Loucy (cell line): ENCODE measurements around the gene RPL28.

Experiments
- CTCF ChIP-seq: fragments of 200-600 bp; sonication (generic); conservative IDR thresholded peaks from 2 replicates; pipeline ENCODE4 v1.5.1; 2014; ENCODE audit warnings: mild to moderate bottlenecking, antibody characterized with exemption, low read length
- EZH2phosphoT487 ChIP-seq: fragments of 200-600 bp; IDR thresholded peaks from 2 replicates; pipeline ENCODE4 v1.6.1; 2018; ENCODE audit warnings: antibody characterized with exemption, mild to moderate bottlenecking, moderate library complexity, borderline replicate concordance

- TF ChIP-seq CTCF (no peak), EZH2phosphoT487 (no peak)
Observed at GRCh38 chr19:55368701-55369563, 16.8 kb upstream of the RPL28 start.
